ENCODE measurements around the gene CSAD. TPM values are rescaled to one million over a fixed set of nuclear protein-coding genes. Genes with fewer than 3 reads are reported as not detected.

CSAD gene
- total RNA-seq, 1 donor from 2014 or later: 44.9 TPM

- Histone ChIP-seq H3K9me3 (no peaks in the 10 kb centered on the region), H3K36me3 (peaks cover 5 to 26% of the 10 kb centered on the region in 2 donors), H3K4me3 (no peak overlapping the region), H3K27ac (no peak overlapping the region), H3K27me3 (no peaks in the 10 kb centered on the region), H3K4me1 (no peaks in the 10 kb centered on the region)
- no peak for DNase-seq (ENCODE audit: extremely low spot score in 2 of 2)
- intact Hi-C loops (cut with DNase I): loop anchor here (10.0 kb wide), 1 partner anchor 126 kb away; no protein-coding TSS in a partner anchor
- TF ChIP-seq, protein P1, sequence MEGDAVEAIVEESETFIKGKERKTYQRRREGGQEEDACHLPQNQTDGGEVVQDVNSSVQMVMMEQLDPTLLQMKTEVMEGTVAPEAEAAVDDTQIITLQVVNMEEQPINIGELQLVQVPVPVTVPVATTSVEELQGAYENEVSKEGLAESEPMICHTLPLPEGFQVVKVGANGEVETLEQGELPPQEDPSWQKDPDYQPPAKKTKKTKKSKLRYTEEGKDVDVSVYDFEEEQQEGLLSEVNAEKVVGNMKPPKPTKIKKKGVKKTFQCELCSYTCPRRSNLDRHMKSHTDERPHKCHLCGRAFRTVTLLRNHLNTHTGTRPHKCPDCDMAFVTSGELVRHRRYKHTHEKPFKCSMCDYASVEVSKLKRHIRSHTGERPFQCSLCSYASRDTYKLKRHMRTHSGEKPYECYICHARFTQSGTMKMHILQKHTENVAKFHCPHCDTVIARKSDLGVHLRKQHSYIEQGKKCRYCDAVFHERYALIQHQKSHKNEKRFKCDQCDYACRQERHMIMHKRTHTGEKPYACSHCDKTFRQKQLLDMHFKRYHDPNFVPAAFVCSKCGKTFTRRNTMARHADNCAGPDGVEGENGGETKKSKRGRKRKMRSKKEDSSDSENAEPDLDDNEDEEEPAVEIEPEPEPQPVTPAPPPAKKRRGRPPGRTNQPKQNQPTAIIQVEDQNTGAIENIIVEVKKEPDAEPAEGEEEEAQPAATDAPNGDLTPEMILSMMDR (IDR thresholded peaks at IDR 0.05): no peak
- TF ChIP-seq POLR2AphosphoS5 (IDR thresholded peaks at IDR 0.05; ENCODE audit: insufficient read depth in 1 of 2, low read depth in 1 of 2) (no peak), POLR2A (IDR thresholded peaks at IDR 0.05) (no peak)
Measured at GRCh38 chr12:53191096-53191884, 10.6 kb upstream of the CSAD start.

DNA sequence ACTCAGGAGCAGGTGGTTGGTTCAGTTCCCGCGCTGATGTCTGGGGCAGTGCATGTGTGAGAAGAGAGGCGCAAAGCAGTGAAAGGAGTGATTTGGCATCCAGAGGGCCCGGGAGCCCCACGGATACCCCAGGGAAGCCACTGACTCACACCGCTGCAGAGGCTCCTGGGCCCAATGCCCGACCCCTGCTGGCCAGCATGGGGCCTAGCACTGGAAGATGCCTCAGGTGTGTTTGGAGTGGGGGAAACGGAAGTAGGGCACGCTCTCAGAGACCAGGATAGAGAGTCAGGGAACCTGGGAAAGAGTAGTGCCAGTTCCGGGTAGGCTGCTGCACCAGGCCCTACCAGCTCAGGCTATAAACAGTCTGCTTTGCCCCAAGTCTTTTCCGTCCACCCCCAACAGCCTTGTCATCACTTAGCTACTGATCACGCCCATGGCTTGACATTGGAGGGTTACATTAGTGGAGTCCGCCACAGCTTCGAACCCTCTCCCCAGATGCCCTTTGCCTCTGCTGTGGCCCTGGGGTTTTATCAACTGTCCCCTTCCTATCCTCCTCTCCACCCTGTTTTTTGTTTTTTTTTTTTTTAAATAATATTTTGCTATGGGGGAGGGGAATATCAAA lies 9.5 kb upstream of the CSAD start:
- intact Hi-C loops (cut with DNase I): loop anchor here (10.0 kb wide), 1 partner anchor 125 kb away; no protein-coding TSS in a partner anchor
- no peak for DNase-seq (ENCODE audit: extremely low spot score in 2 of 2)

GRCh38 chr12:53187145-53187899 lies 6.6 kb upstream of the CSAD start:
- no peak for DNase-seq (ENCODE audit: extremely low spot score in 2 of 2)
- Histone ChIP-seq H3K36me3 (peaks cover 5 to 64% of the 10 kb centered on the region in 2 donors), H3K27me3 (no peaks in the 10 kb centered on the region), H3K4me1 (peaks cover 27% of the 10 kb centered on the region), H3K27ac (no peak overlapping the region), H3K4me3 (no peak overlapping the region), H3K9me3 (no peaks in the 10 kb centered on the region)
- TF ChIP-seq POLR2AphosphoS5 (IDR thresholded peaks at IDR 0.05; ENCODE audit: insufficient read depth in 1 of 2, low read depth in 1 of 2): no peak
- TF ChIP-seq POLR2A (IDR thresholded peaks at IDR 0.05): no peak
- TF ChIP-seq, protein P1 (IDR thresholded peaks at IDR 0.05): no peak
- intact Hi-C loops (cut with DNase I): no loop called here

More for the DNA sequence above, 9.5 kb upstream of the CSAD start:
- Histone ChIP-seq H3K4me3 (no peak overlapping the region), H3K27ac (no peak overlapping the region), H3K4me1 (no peaks in the 10 kb centered on the region), H3K9me3 (no peaks in the 10 kb centered on the region), H3K27me3 (no peaks in the 10 kb centered on the region), H3K36me3 (peaks cover 5 to 36% of the 10 kb centered on the region in 2 donors)
- TF ChIP-seq, protein P1 (IDR thresholded peaks at IDR 0.05): peak in 2 of 3 experiments; percentile 30 to 45
- no peak for TF ChIP-seq POLR2A (IDR thresholded peaks at IDR 0.05)
- TF ChIP-seq POLR2AphosphoS5 (IDR thresholded peaks at IDR 0.05; ENCODE audit: insufficient read depth in 1 of 2, low read depth in 1 of 2): peak in 1 of 2 donors; percentile 15

DNA sequence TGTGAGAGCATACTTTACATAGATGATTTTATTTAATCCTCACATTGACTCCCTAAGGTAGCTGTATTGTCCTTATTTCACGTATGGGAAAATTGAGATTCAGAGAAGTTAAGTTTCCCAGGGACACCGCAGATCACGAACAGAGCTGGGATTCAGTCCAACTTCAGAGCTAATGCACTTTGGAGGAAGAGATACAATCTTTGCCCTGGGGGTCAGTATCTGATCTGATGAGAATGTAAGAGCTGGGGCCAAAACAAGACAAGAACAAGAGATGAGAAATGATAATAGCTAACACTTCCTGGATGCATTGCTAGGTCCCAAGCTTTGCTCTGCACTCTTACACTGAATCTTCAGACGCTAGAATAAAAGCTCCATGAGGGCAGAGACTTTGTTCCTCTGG lies 6.0 kb upstream of the CSAD start:
- H3K27me3 ChIP-seq: no peaks in the 10 kb centered on the region
- H3K27ac ChIP-seq: no peak overlapping the region
- peaks cover 32% of the 10 kb centered on the region for H3K4me1 ChIP-seq
- peaks cover 5 to 68% of the 10 kb centered on the region in 2 donors for H3K36me3 ChIP-seq
- no peak for DNase-seq (ENCODE audit: extremely low spot score in 2 of 2)
- no peak overlapping the region for H3K4me3 ChIP-seq
- H3K9me3 ChIP-seq: no peaks in the 10 kb centered on the region
- TF ChIP-seq POLR2A (IDR thresholded peaks at IDR 0.05) (no peak), POLR2AphosphoS5 (IDR thresholded peaks at IDR 0.05; ENCODE audit: insufficient read depth in 1 of 2, low read depth in 1 of 2) (no peak)
- TF ChIP-seq, protein P1 (IDR thresholded peaks at IDR 0.05): no peak
- intact Hi-C loops (cut with DNase I): no loop called here
